GM18526 (cell line): ENCODE data around the gene MDM4.

ENCODE experiments used
- POLR2A ChIP-seq: IDR thresholded peaks from 3 replicates; pipeline ENCODE4 v1.6.1; 2011; ENCODE audit not compliant: insufficient read length; ENCODE audit errors: extremely low read depth

The MDM4 gene

GRCh38 chr1:204598319-204598969 lies 82.2 kb downstream of the MDM4 start:
- no peak for TF ChIP-seq POLR2A

- TF ChIP-seq POLR2A: no peak
These were observed 82.9 kb downstream of the MDM4 start for GRCh38 chr1:204599098-204599497.

- TF ChIP-seq POLR2A: no peak
These were observed 83.4 kb downstream of the MDM4 start for GRCh38 chr1:204599596-204599995.

GRCh38 chr1:204600203-204600602 lies 84.0 kb downstream of the MDM4 start:
- TF ChIP-seq POLR2A: no peak

- TF ChIP-seq POLR2A: no peak
These were observed 84.8 kb downstream of the MDM4 start for GRCh38 chr1:204600968-204601367.

- no peak for TF ChIP-seq POLR2A
These were observed 85.9 kb downstream of the MDM4 start for GRCh38 chr1:204602111-204602579.

GRCh38 chr1:204602871-204603542 lies 86.8 kb downstream of the MDM4 start:
- no peak for TF ChIP-seq POLR2A

- TF ChIP-seq POLR2A: no peak
These were observed 89.6 kb downstream of the MDM4 start for GRCh38 chr1:204605791-204606190.
